ENCODE measurements around the gene MYEOV. TPM values are rescaled to one million over a fixed set of nuclear protein-coding genes. Genes with fewer than 3 reads are reported as not detected.

Gene MYEOV
- total RNA-seq, 4 donors from 2014 or later, result 0.35 to 1.4 TPM; not detected in 2

DNA sequence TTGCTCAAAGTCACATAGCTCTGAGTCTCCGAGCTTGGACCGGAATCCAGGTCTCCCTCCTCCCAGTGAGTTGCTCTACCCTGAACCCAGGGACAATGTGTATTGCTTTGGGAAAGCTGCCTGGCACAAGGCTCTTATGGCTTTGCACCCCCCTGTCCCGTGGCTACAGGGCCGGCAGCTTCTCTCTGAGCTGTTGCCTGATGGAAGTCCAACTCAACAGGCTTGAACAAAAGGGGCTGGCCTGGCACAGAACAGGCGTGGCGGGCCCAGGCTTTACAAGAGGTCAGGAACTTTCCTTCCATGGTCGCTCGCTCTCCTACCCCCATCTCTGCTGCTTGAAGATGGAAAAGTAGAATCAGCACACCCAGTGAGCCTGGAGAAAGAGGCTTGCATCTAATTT, 34.3 kb downstream of the MYEOV start:
- no peak for TF ChIP-seq CTCF (IDR thresholded peaks at IDR 0.05)
- no peak for TF ChIP-seq POLR2A (IDR thresholded peaks at IDR 0.05)
- no peak overlapping the region for H3K27ac ChIP-seq
- DNase-seq, result no peak
- no peaks in the 10 kb centered on the region for H3K27me3 ChIP-seq
- H3K4me3 ChIP-seq, result no peak overlapping the region
- no peaks in the 10 kb centered on the region for H3K4me1 ChIP-seq
- no peaks in the 10 kb centered on the region for H3K9me3 ChIP-seq
- H3K36me3 ChIP-seq, result no peaks in the 10 kb centered on the region
- intact Hi-C loops (cut with DNase I; ENCODE audit: low total_unique reads), result no loop called here

DNA sequence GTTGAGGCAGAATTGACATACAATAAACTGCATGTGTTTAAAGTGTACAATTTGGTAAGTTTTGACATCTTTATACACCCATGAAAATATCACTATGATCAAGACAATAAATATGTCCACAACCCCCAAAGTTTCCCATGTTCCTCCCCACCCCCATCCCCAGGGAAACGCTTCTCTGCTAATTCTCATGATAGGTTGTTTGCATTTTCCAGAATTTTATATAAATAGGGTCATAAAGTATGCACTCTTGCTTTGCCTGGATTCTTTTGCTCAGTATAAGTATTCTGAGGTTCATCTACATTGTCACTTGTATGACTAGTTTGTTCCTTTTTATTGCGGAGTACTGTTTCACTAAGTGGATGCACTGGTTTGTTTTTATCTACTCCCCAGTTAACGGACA, 35.6 kb downstream of the MYEOV start:
- intact Hi-C loops (cut with DNase I; ENCODE audit: low total_unique reads), result no loop called here
- H3K36me3 ChIP-seq, result no peaks in the 10 kb centered on the region
- H3K27ac ChIP-seq, result no peak overlapping the region
- H3K4me1 ChIP-seq, result no peaks in the 10 kb centered on the region
- no peak overlapping the region for H3K4me3 ChIP-seq
- no peak for DNase-seq
- H3K27me3 ChIP-seq, result no peaks in the 10 kb centered on the region
- H3K9me3 ChIP-seq, result no peaks in the 10 kb centered on the region
- TF ChIP-seq POLR2A (IDR thresholded peaks at IDR 0.05), result no peak
- no peak for TF ChIP-seq CTCF (IDR thresholded peaks at IDR 0.05)

- Histone ChIP-seq H3K4me1 (no peaks in the 10 kb centered on the region), H3K9me3 (no peaks in the 10 kb centered on the region), H3K36me3 (no peaks in the 10 kb centered on the region), H3K27ac (no peak overlapping the region), H3K27me3 (no peaks in the 10 kb centered on the region), H3K4me3 (no peak overlapping the region)
- intact Hi-C loops (cut with DNase I; ENCODE audit: low total_unique reads), result no loop called here
- TF ChIP-seq CTCF (IDR thresholded peaks at IDR 0.05) (no peak), POLR2A (IDR thresholded peaks at IDR 0.05) (no peak)
- no peak for DNase-seq
Observed at GRCh38 chr11:69330330-69330729, 36.4 kb downstream of the MYEOV start.

DNA sequence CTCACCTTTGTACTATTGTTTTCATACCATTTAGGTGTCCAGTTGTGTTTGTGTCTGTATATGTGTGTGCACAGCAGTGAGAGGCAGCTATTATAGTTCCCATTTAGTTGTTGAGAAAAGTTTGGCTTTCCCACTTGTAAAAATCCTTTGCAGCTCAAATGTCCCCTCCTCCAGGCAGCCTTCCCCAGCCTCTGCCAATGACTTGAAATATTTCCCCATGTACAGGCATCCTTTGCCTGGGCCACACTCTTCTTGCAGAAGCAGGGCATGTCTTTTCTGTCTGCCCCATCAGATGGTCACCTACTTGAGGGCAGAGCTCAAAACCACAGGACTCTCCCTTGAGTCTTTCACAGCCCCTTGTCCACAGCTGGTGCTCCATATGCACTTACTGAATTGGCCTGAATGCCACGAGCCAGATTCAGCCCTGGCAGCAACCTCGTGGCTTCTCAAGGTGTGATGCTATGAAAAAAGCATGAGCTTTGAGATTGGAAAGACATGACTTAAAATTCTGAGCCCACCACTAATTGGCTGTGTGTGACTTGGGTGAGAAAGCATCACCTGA, 39.3 kb downstream of the MYEOV start:
- H3K27ac ChIP-seq, result no peak overlapping the region
- no peak overlapping the region for H3K4me3 ChIP-seq
- H3K9me3 ChIP-seq, result no peaks in the 10 kb centered on the region
- DNase-seq, result no peak
- H3K27me3 ChIP-seq, result no peaks in the 10 kb centered on the region
- no peaks in the 10 kb centered on the region for H3K36me3 ChIP-seq
- TF ChIP-seq CTCF (IDR thresholded peaks at IDR 0.05) (no peak), POLR2A (IDR thresholded peaks at IDR 0.05) (no peak)
- no peaks in the 10 kb centered on the region for H3K4me1 ChIP-seq
- intact Hi-C loops (cut with DNase I; ENCODE audit: low total_unique reads), result no loop called here

DNA sequence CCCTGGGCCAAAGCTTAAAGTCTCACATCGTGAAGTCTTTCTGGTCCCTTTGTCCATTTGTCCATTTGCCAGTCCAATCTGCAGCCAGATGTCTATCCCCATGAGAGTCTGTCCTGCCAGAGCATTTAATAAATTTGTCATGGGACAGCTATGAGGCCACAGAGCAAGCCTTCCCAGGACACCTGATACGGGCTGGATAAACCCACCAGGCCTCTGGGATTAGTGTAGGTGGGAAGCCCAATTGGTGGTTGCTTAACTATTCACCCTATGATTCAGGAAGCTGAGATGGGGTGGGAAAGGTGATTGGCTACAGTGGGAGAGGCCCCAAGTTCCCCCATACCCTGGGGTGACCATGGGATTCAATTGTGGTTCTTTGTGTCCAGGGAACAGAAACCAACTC, 39.9 kb downstream of the MYEOV start:
- H3K4me3 ChIP-seq, result no peak overlapping the region
- no peak for DNase-seq
- no peak for TF ChIP-seq CTCF (IDR thresholded peaks at IDR 0.05)
- no peak for TF ChIP-seq POLR2A (IDR thresholded peaks at IDR 0.05)
- H3K4me1 ChIP-seq, result no peaks in the 10 kb centered on the region
- no peaks in the 10 kb centered on the region for H3K27me3 ChIP-seq
- no peaks in the 10 kb centered on the region for H3K36me3 ChIP-seq
- no peak overlapping the region for H3K27ac ChIP-seq
- intact Hi-C loops (cut with DNase I; ENCODE audit: low total_unique reads), result no loop called here
- no peaks in the 10 kb centered on the region for H3K9me3 ChIP-seq

Data from uterus (tissue), 4 donors.